ENCODE measurements around the gene RHOT1.

GRCh38 chr17:32269377-32269776 lies 127.1 kb downstream of the RHOT1 start:
- no peak for TF ChIP-seq CTCF (IDR thresholded peaks at IDR 0.05)
- no peak for TF ChIP-seq POLR2A (IDR thresholded peaks at IDR 0.05)

All from ovary (tissue), 3 donors.